Suprapubic skin (tissue), 4 donors: ENCODE data around the gene ADAMTS12. TPM values are rescaled to one million over a fixed set of nuclear protein-coding genes. Genes with fewer than 3 reads are reported as not detected.

ENCODE experiments used
- DNase-seq, 2 donors: peaks; one replicate each; pipeline ENCODE4 v3.0.0-alpha.2; 2019; ENCODE audit warnings: low spot score in 2 of 2
- H3K27ac ChIP-seq: fragments of 200-600 bp; sonication (generic); one replicate; pipeline ENCODE4 v1.5.1; 2019
- H3K27me3 ChIP-seq: fragments of 200-600 bp; sonication (generic); one replicate; pipeline ENCODE4 v1.5.1; 2019
- H3K36me3 ChIP-seq: fragments of 200-600 bp; sonication (generic); one replicate; pipeline ENCODE4 v1.5.1; 2019
- H3K4me1 ChIP-seq: fragments of 200-600 bp; sonication (generic); one replicate; pipeline ENCODE4 v1.5.1; 2019
- H3K4me3 ChIP-seq: fragments of 200-600 bp; sonication (generic); one replicate; pipeline ENCODE4 v1.5.1; 2019; ENCODE audit warnings: mild to moderate bottlenecking
- H3K9me3 ChIP-seq: fragments of 200-600 bp; sonication (generic); one replicate; pipeline ENCODE4 v1.5.1; 2019
- CTCF ChIP-seq, 2 donors: fragments of 200-600 bp in 1 of 2; fragments of 450-650 bp in 1 of 2; sonication (generic) in 1 of 2; IDR thresholded peaks; one replicate each; pipeline ENCODE4 v1.5.1; 2016 to 2019; ENCODE audit warnings: antibody characterized with exemption in 2 of 2, mild to moderate bottlenecking in 1 of 2, moderate library complexity in 1 of 2
- EP300 ChIP-seq: sonication (generic); formaldehyde crosslinking; IDR thresholded peaks from one replicate; pipeline ENCODE4 v1.6.1; 2017; ENCODE audit warnings: antibody characterized with exemption
- POLR2A ChIP-seq, 2 donors: fragments of 450-650 bp; IDR thresholded peaks; one replicate each; pipeline ENCODE4 v1.6.1; 2017; ENCODE audit warnings: antibody characterized with exemption in 2 of 2, mild to moderate bottlenecking in 2 of 2, moderate library complexity in 2 of 2
- POLR2AphosphoS5 ChIP-seq, 3 donors: sonication (generic); formaldehyde crosslinking; IDR thresholded peaks; one replicate each; pipeline ENCODE4 v1.6.1; 2017; ENCODE audit warnings: antibody characterized with exemption in 3 of 3
- WGBS: methylation state at CpG from one replicate; pipeline ENCODE4 v1.1.5; 2018; 5-methylcytosine and 5-hydroxymethylcytosine counted together
- total RNA-seq, 4 donors: library from RNA; depleted of rRNA; stranded (reverse); fragments of >200 nt; gene quantifications; one replicate each; pipeline ENCODE4 v1.1.0, GENCODE V29; 2016

The ADAMTS12 gene
- total RNA-seq, 4 donors from 2014 or later: 0.26 to 1.3 (median 0.57) TPM

- Histone ChIP-seq H3K4me3 (no peak overlapping the region), H3K36me3 (no peaks in the 10 kb centered on the region), H3K27ac (no peak overlapping the region), H3K9me3 (no peaks in the 10 kb centered on the region), H3K27me3 (no peaks in the 10 kb centered on the region), H3K4me1 (no peaks in the 10 kb centered on the region)
- TF ChIP-seq POLR2AphosphoS5 (IDR thresholded peaks at IDR 0.05) (no peak), POLR2A (IDR thresholded peaks at IDR 0.05) (no peak), EP300 (no peak), CTCF (IDR thresholded peaks at IDR 0.05) (no peak)
- WGBS: 87% methylated on average over 1 of the region's 1 CpG
- DNase-seq: no peak
These were observed 136.6 kb downstream of the ADAMTS12 start for GRCh38 chr5:33755231-33755630.

- H3K4me1 ChIP-seq: no peaks in the 10 kb centered on the region
- H3K9me3 ChIP-seq: no peaks in the 10 kb centered on the region
These were observed 138.1 kb downstream of the ADAMTS12 start for GRCh38 chr5:33753704-33754103.

GRCh38 chr5:33748754-33749153 is 143.0 kb downstream of the ADAMTS12 start:
- TF ChIP-seq EP300 (no peak), CTCF (IDR thresholded peaks at IDR 0.05) (no peak), POLR2AphosphoS5 (IDR thresholded peaks at IDR 0.05) (no peak), POLR2A (IDR thresholded peaks at IDR 0.05) (no peak)
- no peak for DNase-seq
- WGBS: 82% methylated on average over 1 of the region's 1 CpG
- Histone ChIP-seq H3K4me1 (no peaks in the 10 kb centered on the region), H3K9me3 (no peaks in the 10 kb centered on the region), H3K27ac (no peak overlapping the region), H3K27me3 (no peaks in the 10 kb centered on the region), H3K36me3 (no peaks in the 10 kb centered on the region), H3K4me3 (no peak overlapping the region)

More at GRCh38 chr5:33753704-33754103, 138.1 kb downstream of the ADAMTS12 start:
- TF ChIP-seq POLR2AphosphoS5 (IDR thresholded peaks at IDR 0.05): no peak
- no peak for TF ChIP-seq EP300
- no peak for TF ChIP-seq POLR2A (IDR thresholded peaks at IDR 0.05)
- TF ChIP-seq CTCF (IDR thresholded peaks at IDR 0.05): no peak
- no peaks in the 10 kb centered on the region for H3K27me3 ChIP-seq
- no peaks in the 10 kb centered on the region for H3K36me3 ChIP-seq
- DNase-seq: no peak
- no peak overlapping the region for H3K27ac ChIP-seq
- H3K4me3 ChIP-seq: no peak overlapping the region
- 77% methylated on average over 4 of the region's 4 CpGs for WGBS

- no peak overlapping the region for H3K27ac ChIP-seq
- H3K27me3 ChIP-seq: no peaks in the 10 kb centered on the region
- no peaks in the 10 kb centered on the region for H3K9me3 ChIP-seq
- no peak for DNase-seq
- no peak for TF ChIP-seq EP300
- no peak for TF ChIP-seq POLR2A (IDR thresholded peaks at IDR 0.05)
- no peak for TF ChIP-seq CTCF (IDR thresholded peaks at IDR 0.05)
- TF ChIP-seq POLR2AphosphoS5 (IDR thresholded peaks at IDR 0.05): no peak
- no peaks in the 10 kb centered on the region for H3K4me1 ChIP-seq
- H3K4me3 ChIP-seq: no peak overlapping the region
- WGBS: 76% methylated on average over 1 of the region's 1 CpG
- no peaks in the 10 kb centered on the region for H3K36me3 ChIP-seq
These were observed 146.6 kb downstream of the ADAMTS12 start for GRCh38 chr5:33745101-33745770.

- no peak for DNase-seq
- WGBS: 51% methylated on average over 3 of the region's 3 CpGs
- Histone ChIP-seq H3K27ac (no peak overlapping the region), H3K9me3 (no peaks in the 10 kb centered on the region), H3K4me3 (no peak overlapping the region), H3K27me3 (no peaks in the 10 kb centered on the region), H3K4me1 (no peaks in the 10 kb centered on the region), H3K36me3 (no peaks in the 10 kb centered on the region)
- TF ChIP-seq POLR2AphosphoS5 (IDR thresholded peaks at IDR 0.05) (no peak), POLR2A (IDR thresholded peaks at IDR 0.05) (no peak), EP300 (no peak), CTCF (IDR thresholded peaks at IDR 0.05) (no peak)
These were observed 148.7 kb downstream of the ADAMTS12 start for GRCh38 chr5:33743099-33743498.
